Fibroblast of the aortic adventitia (primary cell): ENCODE results near the gene BMS1. TPM values are rescaled to one million over a fixed set of nuclear protein-coding genes. Genes with fewer than 3 reads are reported as not detected.
A peak's percentile ranks its signal among the peaks of the same experiment; 100 is the strongest.
"Not testable (repeated sequence)": the region's sequence is repeated elsewhere in the genome, so short reads cannot be mapped to it uniquely, and the experiment has no call there.

Experiments
- DNase-seq: peaks from one replicate; pipeline ENCODE4 v3.0.0-alpha.2; 2010; ENCODE audit warnings: low read depth
- H3K4me3 ChIP-seq: 2 replicates; pipeline ENCODE4 v1.5.1; 2011; ENCODE audit warnings: low read depth, mild to moderate bottlenecking, control low read depth, low read length, moderate library complexity
- CTCF ChIP-seq: IDR thresholded peaks from 2 replicates; pipeline ENCODE4 v1.5.1; 2011; ENCODE audit warnings: mild to moderate bottlenecking, low read length, control low read depth, inconsistent platforms; ENCODE audit not compliant: insufficient read depth
- total RNA-seq: library from RNA; depleted of rRNA; stranded (reverse); fragments of >200 nt; gene quantifications from 2 replicates; pipeline ENCODE4 v1.2.3, GENCODE V29; 2012; ENCODE audit warnings: low replicate concordance

Gene BMS1
- total RNA-seq, 1 donor = 16.1 TPM

- TF ChIP-seq CTCF = no peak
- H3K4me3 ChIP-seq = no peak overlapping the region
- no peak for DNase-seq
Measured at GRCh38 chr10:42816912-42817311, 34.3 kb downstream of the BMS1 start.

- not testable (repeated sequence) for H3K4me3 ChIP-seq, DNase-seq
Measured at GRCh38 chr10:42817417-42817816, 34.8 kb downstream of the BMS1 start.

- DNase-seq, H3K4me3 ChIP-seq: not testable (repeated sequence)
Measured at GRCh38 chr10:42826759-42827158, 44.2 kb downstream of the BMS1 start.

- no peak overlapping the region for H3K4me3 ChIP-seq
- no peak for DNase-seq
- TF ChIP-seq CTCF = no peak
Measured at GRCh38 chr10:42827201-42827600, 44.6 kb downstream of the BMS1 start.

- H3K4me3 ChIP-seq = not testable (repeated sequence)
Measured at GRCh38 chr10:42828391-42828790, 45.8 kb downstream of the BMS1 start.

GRCh38 chr10:42830237-42830636 is 47.6 kb downstream of the BMS1 start:
- no peak for TF ChIP-seq CTCF
- no peak for DNase-seq
- H3K4me3 ChIP-seq = no peak overlapping the region

More at GRCh38 chr10:42828391-42828790, 45.8 kb downstream of the BMS1 start:
- not testable (repeated sequence) for DNase-seq

GRCh38 chr10:42836096-42836495 is 53.5 kb downstream of the BMS1 start:
- no peak overlapping the region for H3K4me3 ChIP-seq
- TF ChIP-seq CTCF = no peak
- no peak for DNase-seq

- peak; percentile 13 for DNase-seq
- TF ChIP-seq CTCF = peak; percentile 9
- peak overlapping the region; percentile 44 for H3K4me3 ChIP-seq
Measured at GRCh38 chr10:42836771-42837468, 54.3 kb downstream of the BMS1 start.

- not testable (repeated sequence) for DNase-seq, H3K4me3 ChIP-seq
Measured at GRCh38 chr10:42844810-42845209, 62.2 kb downstream of the BMS1 start.

- not testable (repeated sequence) for DNase-seq, H3K4me3 ChIP-seq
Measured at GRCh38 chr10:42847261-42847660, 64.7 kb downstream of the BMS1 start.
